ENCODE results near the gene DMD.

GRCh38 chrX:33128048-33128805 is 83.1 kb downstream of the DMD start:
- TF ChIP-seq, protein P1, sequence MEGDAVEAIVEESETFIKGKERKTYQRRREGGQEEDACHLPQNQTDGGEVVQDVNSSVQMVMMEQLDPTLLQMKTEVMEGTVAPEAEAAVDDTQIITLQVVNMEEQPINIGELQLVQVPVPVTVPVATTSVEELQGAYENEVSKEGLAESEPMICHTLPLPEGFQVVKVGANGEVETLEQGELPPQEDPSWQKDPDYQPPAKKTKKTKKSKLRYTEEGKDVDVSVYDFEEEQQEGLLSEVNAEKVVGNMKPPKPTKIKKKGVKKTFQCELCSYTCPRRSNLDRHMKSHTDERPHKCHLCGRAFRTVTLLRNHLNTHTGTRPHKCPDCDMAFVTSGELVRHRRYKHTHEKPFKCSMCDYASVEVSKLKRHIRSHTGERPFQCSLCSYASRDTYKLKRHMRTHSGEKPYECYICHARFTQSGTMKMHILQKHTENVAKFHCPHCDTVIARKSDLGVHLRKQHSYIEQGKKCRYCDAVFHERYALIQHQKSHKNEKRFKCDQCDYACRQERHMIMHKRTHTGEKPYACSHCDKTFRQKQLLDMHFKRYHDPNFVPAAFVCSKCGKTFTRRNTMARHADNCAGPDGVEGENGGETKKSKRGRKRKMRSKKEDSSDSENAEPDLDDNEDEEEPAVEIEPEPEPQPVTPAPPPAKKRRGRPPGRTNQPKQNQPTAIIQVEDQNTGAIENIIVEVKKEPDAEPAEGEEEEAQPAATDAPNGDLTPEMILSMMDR (conservative IDR thresholded peaks at IDR 0.05; ENCODE audit: low read length), result no peak
- no peak for TF ChIP-seq EZH2phosphoT487 (IDR thresholded peaks at IDR 0.05; ENCODE audit: borderline replicate concordance)
